ENCODE measurements around the gene UBASH3B. TPM values are rescaled to one million over a fixed set of nuclear protein-coding genes. Genes with fewer than 3 reads are reported as not detected.

UBASH3B gene
- total and polyA plus RNA-seq, 2 of the 13 experiments (the other 11 are each of a cell fraction or from before 2014, with no cell fraction given) = 4.4 to 7.6 TPM

DNA sequence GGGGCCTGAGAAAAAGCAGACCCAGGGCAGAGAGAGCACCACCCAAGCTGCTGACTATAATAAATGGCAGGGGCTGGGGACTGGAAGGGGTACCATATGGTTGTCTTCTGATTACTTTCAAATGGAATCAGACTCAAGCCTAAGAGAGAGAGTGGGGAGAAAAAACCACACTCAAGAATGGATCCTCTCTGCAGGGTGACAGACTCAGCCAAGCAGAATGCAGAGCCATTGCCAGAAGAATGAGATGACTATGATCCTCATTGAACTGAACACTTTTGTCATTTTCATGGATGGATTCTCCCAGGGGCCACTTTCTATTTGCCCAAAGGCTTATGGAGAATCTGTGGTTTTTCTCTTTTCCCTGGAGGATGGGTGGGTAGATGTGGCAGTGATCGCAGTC lies 8.7 kb downstream of the UBASH3B start:
- Histone ChIP-seq H4K20me1 (ENCODE audit: insufficient read depth, low read length) (no peaks in the 10 kb centered on the region), H3K27ac (ENCODE audit: extremely low read length, insufficient read depth, low read length) (no peak overlapping the region), H2AFZ (ENCODE audit: low read length) (no peak overlapping the region), H3K27me3 (ENCODE audit: control insufficient read depth in 1 of 2, insufficient read depth in 2 of 2, low read length in 2 of 2) (no peaks in the 10 kb centered on the region), H3K9ac (ENCODE audit: insufficient read depth, low read depth, low read length) (no peak overlapping the region), H3K4me3 (replicated peaks in 1 of 3; ENCODE audit: insufficient read depth in 1 of 3, low read depth in 2 of 3, low read length in 3 of 3) (no peak overlapping the region), H3K79me2 (ENCODE audit: insufficient read depth, low read length) (peaks cover 7% of the 10 kb centered on the region), H3K36me3 (replicated peaks in 1 of 2; ENCODE audit: control insufficient read depth in 1 of 2, insufficient read depth in 2 of 2, low read length in 2 of 2) (no peaks in the 10 kb centered on the region), H3K4me1 (ENCODE audit: insufficient read depth, low read length) (peaks cover 20% of the 10 kb centered on the region; the same call in 1 of the 2 replicates), H3K9me3 (ENCODE audit: low read length) (0 out of 2 replicates have a peak, but pooled peaks cover 2% of the 10 kb centered on the region), H3K4me2 (ENCODE audit: low read depth, low read length) (no peak overlapping the region)
- FAIRE-seq (no peak), DNase-seq (ENCODE audit: low spot score) (no peak), ATAC-seq (no peak)
- 86% methylated on average over 1 of the region's 1 CpG for WGBS (ENCODE audit: low lambda C conversion rate)
- ChIA-PET CTCF (ENCODE audit: low intra/inter-chr PET ratio, low total read pairs) (no interaction called here), POLR2A (no interaction called here)
- TF ChIP-seq U2AF1 (optimal IDR thresholded peaks at IDR 0.05; ENCODE audit: low read depth, low read length) (no peak), NPAS2 (CRISPR knock-in tag; IDR thresholded peaks at IDR 0.05; ENCODE audit: borderline replicate concordance) (no peak), NR1H2 (CRISPR knock-in tag; IDR thresholded peaks at IDR 0.05; ENCODE audit: borderline replicate concordance, low read depth) (no peak)
- TF ChIP-seq, protein P1, sequence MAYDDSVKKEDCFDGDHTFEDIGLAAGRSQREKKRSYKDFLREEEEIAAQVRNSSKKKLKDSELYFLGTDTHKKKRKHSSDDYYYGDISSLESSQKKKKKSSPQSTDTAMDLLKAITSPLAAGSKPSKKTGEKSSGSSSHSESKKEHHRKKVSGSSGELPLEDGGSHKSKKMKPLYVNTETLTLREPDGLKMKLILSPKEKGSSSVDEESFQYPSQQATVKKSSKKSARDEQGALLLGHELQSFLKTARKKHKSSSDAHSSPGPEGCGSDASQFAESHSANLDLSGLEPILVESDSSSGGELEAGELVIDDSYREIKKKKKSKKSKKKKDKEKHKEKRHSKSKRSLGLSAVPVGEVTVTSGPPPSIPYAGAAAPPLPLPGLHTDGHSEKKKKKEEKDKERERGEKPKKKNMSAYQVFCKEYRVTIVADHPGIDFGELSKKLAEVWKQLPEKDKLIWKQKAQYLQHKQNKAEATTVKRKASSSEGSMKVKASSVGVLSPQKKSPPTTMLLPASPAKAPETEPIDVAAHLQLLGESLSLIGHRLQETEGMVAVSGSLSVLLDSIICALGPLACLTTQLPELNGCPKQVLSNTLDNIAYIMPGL (CRISPR knock-in tag; IDR thresholded peaks at IDR 0.05; ENCODE audit: borderline replicate concordance in 1 of 2, low read depth in 1 of 2) = no peak
- TF ChIP-seq, protein P2, sequence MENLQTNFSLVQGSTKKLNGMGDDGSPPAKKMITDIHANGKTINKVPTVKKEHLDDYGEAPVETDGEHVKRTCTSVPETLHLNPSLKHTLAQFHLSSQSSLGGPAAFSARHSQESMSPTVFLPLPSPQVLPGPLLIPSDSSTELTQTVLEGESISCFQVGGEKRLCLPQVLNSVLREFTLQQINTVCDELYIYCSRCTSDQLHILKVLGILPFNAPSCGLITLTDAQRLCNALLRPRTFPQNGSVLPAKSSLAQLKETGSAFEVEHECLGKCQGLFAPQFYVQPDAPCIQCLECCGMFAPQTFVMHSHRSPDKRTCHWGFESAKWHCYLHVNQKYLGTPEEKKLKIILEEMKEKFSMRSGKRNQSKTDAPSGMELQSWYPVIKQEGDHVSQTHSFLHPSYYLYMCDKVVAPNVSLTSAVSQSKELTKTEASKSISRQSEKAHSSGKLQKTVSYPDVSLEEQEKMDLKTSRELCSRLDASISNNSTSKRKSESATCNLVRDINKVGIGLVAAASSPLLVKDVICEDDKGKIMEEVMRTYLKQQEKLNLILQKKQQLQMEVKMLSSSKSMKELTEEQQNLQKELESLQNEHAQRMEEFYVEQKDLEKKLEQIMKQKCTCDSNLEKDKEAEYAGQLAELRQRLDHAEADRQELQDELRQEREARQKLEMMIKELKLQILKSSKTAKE (CRISPR knock-in tag; IDR thresholded peaks at IDR 0.05; ENCODE audit: borderline replicate concordance) = no peak
- in situ Hi-C loops (cut with HindIII; ENCODE audit: extremely low pct_ligation_motif_present, low pct_unique_long_range_greater_than_20kb) = no loop called here
- no TSS peak for BruUV-seq (replicated peaks)
- intact Hi-C loops (cut with micrococcal nuclease; ENCODE audit: unreplicated experiment) = no loop called here

Measured in HepG2 (cell line).